ENCODE results near the gene BCAT1. TPM values are rescaled to one million over a fixed set of nuclear protein-coding genes. Genes with fewer than 3 reads are reported as not detected.

Gene BCAT1
- total RNA-seq, 1 experiment from 2014 or later = 0.74 TPM

DNA sequence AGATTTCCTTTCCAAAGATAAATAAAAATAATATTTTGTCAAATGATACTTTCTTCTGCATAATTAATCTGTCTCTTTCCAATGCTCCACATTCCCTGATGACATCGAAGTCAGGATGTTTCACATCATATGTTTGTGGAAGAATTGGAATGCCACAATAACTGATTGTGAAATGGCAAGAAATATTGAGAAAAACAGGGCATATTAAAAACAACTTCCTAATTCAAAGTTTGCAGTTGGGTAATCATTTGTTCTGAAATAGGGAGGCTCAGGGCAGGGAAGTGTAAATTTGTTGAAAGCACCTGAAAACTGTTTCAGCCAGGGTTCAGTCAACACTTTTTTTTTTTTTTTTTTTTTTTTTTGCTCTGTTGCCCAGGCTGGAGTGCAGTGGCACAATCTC, 50.7 kb downstream of the BCAT1 start:
- Histone ChIP-seq H3K4me2 (ENCODE audit: low read length) (no peak overlapping the region), H3K27me3 (ENCODE audit: insufficient read depth, low read length) (no peaks in the 10 kb centered on the region), H4K20me1 (ENCODE audit: insufficient read depth) (no peaks in the 10 kb centered on the region), H3K9me3 (ENCODE audit: control insufficient read depth in 1 of 2, insufficient read depth in 1 of 2, low read depth in 1 of 2, low read length in 2 of 2) (no peaks in the 10 kb centered on the region), H3K9ac (ENCODE audit: low read length) (no peak overlapping the region), H3K27ac (ENCODE audit: low read depth, low read length) (no peak overlapping the region), H3K4me3 (replicated peaks in 1 of 2; ENCODE audit: low read depth in 1 of 2, low read length in 2 of 2) (no peak overlapping the region), H3K4me1 (ENCODE audit: control insufficient read depth in 1 of 2, insufficient read depth in 2 of 2, low read length in 2 of 2) (peaks cover 0 to 5% of the 10 kb centered on the region in 2 experiments; a peak in 2 of 4 replicates), H2AFZ (ENCODE audit: low read depth, low read length, poor library complexity, severe bottlenecking) (no peak overlapping the region), H3K9me2 (ENCODE audit: insufficient read depth) (no peaks in the 10 kb centered on the region), H3K79me2 (ENCODE audit: insufficient read depth, low read length) (no peaks in the 10 kb centered on the region), H3K36me3 (ENCODE audit: control insufficient read depth in 1 of 2, insufficient read depth in 2 of 2, low read length in 2 of 2) (no peaks in the 10 kb centered on the region)
- intact Hi-C loops (cut with micrococcal nuclease) = no loop called here
- RAD21 ChIA-PET (ENCODE audit: low non-redundant PET in 1 of 2, low total read pairs in 2 of 2, uncharacterized antibody in 2 of 2, unreplicated experiment in 2 of 2) = no interaction called here
- ATAC-seq (no peak), DNase-seq (ENCODE audit: low read depth, low spot score) (no peak)
- TF ChIP-seq ZNF274 (IDR thresholded peaks at IDR 0.05; ENCODE audit: low read depth, low read length) (no peak), EZH2 (IDR thresholded peaks at IDR 0.05) (no peak), EGR1 (IDR thresholded peaks at IDR 0.05; ENCODE audit: low read depth) (no peak), TCF7L2 (IDR thresholded peaks at IDR 0.05; ENCODE audit: borderline replicate concordance, extremely low read depth, insufficient read depth, insufficient read length) (no peak), JUND (IDR thresholded peaks at IDR 0.05) (no peak), ZBTB33 (IDR thresholded peaks at IDR 0.05; ENCODE audit: extremely low read depth, insufficient replicate concordance, low read length) (no peak), FOSL1 (IDR thresholded peaks at IDR 0.05; ENCODE audit: low read depth) (no peak), SIN3A (IDR thresholded peaks at IDR 0.05; ENCODE audit: low read depth) (no peak), ZFX (IDR thresholded peaks at IDR 0.05) (no peak), SP1 (IDR thresholded peaks at IDR 0.05; ENCODE audit: low read depth) (no peak), CBX3 (IDR thresholded peaks at IDR 0.05; ENCODE audit: low read depth) (no peak), POLR2AphosphoS5 (IDR thresholded peaks at IDR 0.05; ENCODE audit: low read depth, low read length) (no peak), MAX (IDR thresholded peaks at IDR 0.05) (no peak)
- POLR2A ChIA-PET = interaction anchor here (0.8 kb wide), 1 partner anchor 173 kb away, joined by 3 read pairs; no protein-coding TSS in a partner anchor
- BruUV-seq (replicated peaks) = no TSS peak
- CTCF ChIA-PET = interaction anchor here (0.7 kb wide), 1 partner anchor 246 kb away, joined by 4 read pairs; no protein-coding TSS in a partner anchor

All from HCT116 (cell line).